OCI-M1 (cell line): ENCODE results near the gene CTNNA2.

Experiments used
- DNase-seq: peaks from one replicate; lab custom pipeline; 2025; lab: John Stamatoyannopoulos, UW

CTNNA2 gene

DNA sequence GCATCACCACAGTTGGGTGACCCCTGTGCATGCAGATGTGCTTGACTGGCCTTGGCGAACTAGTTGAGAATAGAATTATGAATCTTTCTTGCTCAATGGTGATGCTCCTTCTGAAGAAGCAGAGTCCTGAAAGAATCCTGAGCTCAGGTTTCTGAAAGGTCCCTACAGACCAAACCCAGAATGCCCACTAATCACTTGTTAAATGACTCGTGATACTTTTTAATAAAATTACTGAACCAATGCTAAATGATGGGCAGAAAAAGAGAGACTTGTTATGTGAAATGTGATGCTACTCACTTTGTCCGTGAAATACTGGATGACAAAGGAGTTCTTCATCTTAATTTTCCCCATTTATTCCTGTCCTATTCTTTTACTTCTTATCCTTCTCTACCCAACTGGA is 1055.2 kb downstream of the CTNNA2 start:
- no peak for DNase-seq

DNA sequence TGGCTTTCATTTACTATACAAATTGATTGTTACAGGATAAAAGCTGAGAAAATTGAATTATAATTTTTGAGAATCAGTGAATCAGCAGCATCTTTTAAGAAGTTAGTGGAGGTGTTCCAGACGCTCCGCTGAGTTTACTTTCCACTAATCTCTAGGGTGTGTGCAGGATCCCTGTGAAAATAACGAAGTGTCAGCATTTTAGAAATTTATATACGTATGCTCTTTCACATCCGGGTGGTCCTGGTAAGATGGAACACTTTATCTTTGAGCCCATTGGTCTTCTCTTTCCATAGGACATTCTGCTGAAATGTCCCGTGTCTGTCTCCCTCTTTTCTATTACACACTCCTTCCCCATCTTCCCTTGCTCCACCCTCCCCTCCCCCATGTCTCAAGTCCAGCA is 1060.3 kb downstream of the CTNNA2 start:
- no peak for DNase-seq

DNA sequence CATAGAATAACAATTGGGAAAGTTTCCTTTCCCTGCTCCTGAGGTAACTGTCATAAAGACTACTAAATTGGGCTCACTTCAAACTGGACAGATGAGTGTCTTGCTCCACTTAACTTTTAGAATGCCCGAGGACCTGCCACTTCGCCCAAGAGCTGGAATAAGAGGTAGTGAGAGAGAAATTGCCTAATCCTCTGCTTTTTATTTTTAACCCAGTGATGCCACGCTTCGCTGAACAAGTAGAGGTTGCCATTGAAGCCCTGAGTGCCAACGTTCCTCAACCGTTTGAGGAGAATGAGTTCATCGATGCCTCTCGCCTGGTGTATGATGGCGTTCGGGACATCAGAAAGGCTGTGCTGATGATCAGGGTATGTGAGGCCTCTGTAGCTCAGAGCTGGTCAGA is 1061.1 kb downstream of the CTNNA2 start:
- no peak for DNase-seq

DNA sequence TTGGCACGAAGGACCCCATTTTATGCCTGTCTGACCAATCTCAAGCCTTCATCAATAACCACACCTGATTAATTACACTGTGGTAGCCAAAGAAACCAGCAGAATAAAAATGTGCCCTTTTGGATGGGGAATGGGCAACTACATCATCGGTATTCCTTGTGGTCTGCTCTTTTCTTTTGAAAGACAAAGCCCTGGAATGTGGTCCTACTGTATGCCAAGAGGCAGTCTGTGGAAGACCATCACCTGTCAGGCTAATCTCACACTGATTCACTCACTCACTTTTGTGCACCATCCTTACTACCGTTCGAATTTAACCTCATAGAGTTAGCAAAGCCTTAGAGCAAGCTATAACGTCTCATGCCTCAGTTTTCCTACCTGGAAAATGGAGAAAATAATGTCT is 1066.9 kb downstream of the CTNNA2 start:
- no peak for DNase-seq

DNA sequence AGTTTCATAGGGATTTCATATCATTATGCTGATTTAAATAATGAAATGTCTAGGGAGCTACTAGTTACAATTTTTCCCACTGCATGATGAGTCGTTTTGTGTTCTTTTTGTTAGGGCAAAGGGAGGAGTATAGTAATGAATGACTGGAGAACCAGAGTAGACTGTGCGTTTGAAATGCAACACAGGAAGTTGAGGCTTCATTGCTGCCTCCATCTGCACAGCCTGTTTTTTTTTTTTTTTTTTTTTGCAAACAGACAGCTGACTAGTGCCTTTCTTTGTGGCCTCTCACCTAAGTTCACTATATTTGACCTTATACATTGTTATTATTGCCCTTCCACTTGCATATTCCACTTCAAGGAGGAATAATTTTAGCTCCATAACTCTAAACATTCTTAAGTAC is 1078.4 kb downstream of the CTNNA2 start:
- DNase-seq: no peak

DNA sequence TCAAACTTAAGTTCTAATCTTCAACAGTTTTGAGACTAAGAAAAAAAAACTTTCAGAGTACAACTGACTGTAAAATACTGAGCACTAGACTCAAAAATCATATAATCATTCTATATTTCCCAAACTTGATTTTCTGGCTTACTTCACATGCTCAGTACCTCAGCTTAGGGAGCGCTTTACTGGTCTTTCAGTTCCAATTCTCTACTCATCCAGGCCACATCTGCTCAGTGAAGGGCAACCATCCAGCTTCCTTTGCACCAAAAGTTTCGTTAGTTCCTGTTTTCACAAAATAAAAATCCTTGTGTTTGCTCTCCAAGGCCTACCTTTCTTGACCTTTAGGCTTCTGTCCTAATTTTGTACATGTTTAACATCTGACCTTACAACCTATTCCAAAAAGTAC is 1079.3 kb downstream of the CTNNA2 start:
- DNase-seq: no peak

DNA sequence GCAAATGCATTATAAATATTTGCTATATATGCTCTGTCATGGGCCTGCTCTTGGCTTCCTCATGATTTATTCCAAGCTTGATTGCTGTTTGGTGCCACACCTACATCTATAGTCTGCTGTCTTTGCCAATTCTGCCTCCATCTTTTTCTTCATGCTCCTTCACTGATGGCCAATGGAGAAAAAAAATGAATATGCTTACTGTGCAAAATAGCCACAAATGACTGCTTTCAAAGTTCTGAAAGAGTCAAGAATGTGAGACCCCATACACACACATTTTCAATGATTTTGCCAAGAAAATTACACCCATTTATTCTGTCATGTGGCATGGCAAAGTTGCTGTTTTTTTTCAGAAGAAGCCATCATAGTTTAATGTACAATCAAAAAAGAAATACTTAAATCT is 1097.3 kb downstream of the CTNNA2 start:
- no peak for DNase-seq

DNA sequence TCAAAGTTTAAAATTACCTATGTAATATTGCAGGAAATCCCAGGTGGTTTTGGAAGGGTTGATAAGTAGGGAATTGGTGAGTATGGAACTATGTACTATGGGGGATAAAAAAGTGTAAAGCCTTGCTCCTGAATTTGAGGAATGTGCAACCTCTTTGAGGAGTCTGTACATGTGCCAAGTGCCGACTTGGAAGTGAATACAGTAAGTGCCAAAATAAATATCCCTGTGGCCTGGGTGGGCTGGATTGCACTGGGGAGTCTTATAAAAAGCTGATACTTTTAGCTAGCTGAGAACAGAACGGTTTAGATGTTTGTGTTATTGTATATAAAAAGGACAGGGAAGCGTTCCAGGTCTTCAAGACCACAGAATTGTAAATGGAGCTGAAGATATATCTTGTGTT is 1108.8 kb downstream of the CTNNA2 start:
- no peak for DNase-seq

DNA sequence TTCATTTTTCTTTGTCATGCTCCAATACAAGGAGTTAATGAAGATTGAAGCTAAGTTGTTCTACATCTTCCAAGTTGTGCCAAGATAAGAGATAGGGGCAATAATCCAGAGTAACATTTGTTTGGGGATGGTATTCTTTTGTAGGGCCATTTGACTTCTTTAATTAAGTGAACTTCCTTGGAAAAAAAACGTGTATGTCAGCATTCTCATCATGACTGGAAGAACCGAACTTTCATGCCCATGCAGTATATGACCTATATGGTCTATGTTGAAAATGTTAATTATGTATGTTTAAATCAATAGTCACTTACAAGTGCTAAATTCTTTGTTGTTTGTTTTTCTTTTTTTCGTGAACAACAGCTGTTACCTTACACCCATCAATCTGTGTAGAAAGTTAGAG is 1111.2 kb downstream of the CTNNA2 start:
- DNase-seq: no peak

DNA sequence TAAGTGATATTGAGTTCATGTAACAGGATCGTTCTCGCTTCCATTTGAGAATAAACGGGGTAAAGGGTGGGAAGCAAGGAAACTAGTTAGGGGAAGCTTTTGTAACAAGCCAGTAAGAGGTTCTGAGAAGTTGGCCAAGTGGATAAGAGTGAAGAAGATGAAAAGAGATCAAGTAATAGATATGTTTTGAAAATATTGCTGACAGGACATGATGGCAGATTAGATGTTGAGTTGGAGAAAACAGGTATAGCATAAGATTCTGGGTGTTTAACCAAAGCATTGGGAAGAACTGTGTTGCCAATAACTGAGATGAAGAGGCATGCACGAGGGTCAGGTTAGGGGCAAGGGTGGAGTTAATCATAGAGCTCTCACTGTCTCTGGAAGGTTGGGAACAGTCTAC is 1121.7 kb downstream of the CTNNA2 start:
- no peak for DNase-seq

DNA sequence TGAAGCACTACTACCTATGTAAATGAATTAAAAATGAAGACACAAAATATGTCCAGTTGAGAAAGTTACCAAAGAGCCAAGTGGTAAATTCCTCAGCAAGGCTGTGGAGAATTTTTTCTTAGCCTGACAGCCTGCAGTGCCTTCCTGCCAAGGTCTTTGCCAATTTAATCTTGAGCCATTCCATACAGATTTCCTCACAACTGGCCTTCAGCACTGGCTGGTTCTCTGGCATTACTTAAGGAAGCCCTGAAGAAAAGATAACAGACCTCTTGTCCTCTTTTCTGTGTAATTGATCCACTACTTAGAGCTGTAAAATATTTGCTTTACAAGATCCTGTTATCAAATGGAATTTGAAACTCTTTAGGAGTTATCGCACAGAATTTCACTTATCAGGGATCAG is 1125.9 kb downstream of the CTNNA2 start:
- DNase-seq: no peak

DNA sequence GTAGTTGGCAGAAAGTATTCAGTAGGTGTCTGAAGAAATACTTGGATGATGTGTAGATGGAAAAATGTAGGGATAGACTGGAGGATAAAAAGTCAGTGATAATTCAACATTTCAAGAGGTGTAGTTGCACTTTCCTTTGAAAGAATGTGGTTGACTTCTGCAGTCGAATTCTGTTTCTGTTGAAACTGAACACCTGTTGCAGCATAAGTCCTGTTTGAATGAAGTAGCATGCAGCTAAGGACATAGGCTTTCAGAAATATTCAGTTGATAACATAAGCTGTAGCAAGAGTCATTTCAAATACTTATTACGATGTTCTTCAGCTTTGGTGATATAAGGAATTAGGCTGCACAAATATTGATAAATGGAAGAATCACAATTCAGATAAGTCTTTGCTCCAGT is 1129.6 kb downstream of the CTNNA2 start:
- DNase-seq: no peak

DNA sequence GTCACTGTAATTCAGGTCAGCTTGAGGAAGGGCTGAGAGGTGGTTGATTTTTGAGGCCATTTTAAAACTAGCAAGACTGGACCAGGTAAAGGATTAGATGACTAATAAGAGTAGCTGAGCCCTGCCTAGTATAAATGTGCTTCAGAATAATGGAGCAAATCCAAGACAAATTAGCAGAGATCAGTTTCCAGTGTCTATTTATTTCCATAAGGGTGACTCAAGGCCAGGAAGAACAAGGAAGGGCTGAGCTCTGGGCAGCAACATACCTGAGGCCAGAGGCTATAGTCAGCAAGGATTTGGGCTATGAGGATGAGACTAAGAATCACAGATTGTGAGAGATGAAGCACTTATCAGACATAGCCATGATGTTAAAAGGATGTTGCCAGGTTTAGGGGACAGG is 1130.7 kb downstream of the CTNNA2 start:
- DNase-seq: no peak

DNA sequence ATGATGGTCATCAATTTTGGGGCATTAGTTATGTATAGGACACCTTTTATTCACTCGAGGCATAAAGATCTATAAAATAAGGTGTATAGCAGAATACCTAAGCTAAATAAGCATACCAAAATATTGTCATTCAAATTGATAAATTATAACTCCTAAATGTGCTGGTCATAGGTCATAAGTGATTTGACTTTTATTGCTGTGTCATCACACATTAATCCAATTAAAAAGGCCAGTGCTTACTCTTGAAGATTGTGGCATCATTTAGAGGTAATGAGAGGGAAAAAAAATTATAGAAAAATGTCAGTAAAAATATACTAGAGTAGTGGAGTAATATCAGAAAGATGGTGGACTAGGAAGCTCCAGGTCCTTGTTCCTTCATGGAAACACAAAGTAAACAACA is 1138.6 kb downstream of the CTNNA2 start:
- DNase-seq: no peak

DNA sequence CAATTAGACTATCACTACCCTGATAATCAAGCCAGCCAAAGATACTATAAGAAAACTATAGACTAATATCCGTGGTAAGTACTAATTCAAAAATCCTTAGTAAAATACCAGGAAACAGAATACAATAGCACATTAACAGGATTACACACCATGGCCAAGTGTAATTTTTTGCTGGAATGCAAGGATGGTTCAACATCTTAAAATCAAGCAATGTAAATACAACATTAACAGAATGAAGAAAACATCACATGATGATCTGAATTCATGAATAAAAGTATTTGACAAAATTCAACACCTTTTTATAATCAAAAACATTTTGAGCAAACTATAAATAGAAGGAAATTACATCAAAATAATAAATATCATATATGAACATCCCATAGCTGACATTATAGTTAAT is 1142.4 kb downstream of the CTNNA2 start:
- DNase-seq: no peak

DNA sequence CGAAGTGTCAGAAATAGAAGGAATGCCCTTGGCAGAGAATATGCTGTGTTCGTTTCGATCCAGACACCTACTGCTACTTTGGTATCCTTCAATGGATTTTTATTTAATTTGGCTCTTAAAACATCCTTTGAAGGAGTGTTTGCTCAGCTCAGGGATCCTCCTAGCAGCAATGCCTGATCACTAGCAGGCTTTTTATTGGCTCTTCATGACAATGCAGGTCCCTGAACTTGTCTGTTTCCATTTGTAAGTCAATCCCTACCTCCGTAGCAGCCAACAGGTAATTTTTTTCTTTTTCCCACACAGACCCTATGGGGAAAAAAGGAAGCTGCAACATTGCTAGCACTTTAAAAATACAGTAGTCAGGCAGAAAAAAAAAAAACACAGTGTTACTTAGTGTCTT is 1157.9 kb downstream of the CTNNA2 start:
- DNase-seq: no peak

DNA sequence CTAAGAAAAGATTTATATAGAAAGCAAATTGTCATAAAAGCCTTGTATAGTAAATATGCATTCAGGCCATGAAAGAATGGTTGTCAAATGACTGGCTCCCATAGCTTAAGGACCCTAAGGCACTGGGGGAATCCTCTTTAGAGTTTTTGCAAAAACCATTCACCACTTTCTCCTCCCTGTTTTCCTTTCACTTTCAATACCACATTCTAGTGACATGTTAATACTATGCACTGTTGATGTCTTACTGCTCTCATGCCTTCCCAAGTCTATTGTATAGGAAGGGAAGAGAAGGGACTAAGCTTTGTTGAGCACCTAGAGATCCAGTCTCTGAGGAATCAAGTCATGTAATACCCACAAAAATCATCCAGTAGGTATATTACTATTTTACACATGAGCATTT is 1174.7 kb downstream of the CTNNA2 start:
- DNase-seq: peak; percentile 10

DNA sequence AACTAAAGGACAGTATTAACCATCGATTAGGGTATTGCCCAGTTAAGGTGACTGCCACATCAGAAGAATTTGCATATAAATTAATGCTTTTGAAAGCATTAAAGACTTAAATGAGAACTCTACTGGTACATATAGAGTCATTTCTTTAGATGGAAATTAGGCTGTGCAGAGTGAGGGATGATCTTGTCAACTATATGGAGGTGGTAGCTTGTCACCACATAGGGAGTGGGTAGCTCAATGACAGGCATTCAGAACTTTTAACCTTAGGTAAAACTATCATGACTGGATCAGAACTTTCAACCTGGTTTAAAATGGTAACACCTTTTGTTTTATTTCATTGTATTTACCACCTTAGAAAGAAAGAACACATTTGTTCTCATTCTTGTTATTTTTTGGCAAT is 1176.3 kb downstream of the CTNNA2 start:
- no peak for DNase-seq
